Myocyte (in vitro differentiated cells): ENCODE data around the gene BRSK1. TPM values are rescaled to one million over a fixed set of nuclear protein-coding genes. Genes with fewer than 3 reads are reported as not detected.
A peak's percentile ranks its signal among the peaks of the same experiment; 100 is the strongest.

Experiments used
- DNase-seq: peaks from one replicate; pipeline ENCODE4 v3.0.0-alpha.2; 2012; ENCODE audit warnings: low read depth
- total RNA-seq: library from RNA; depleted of rRNA; stranded (reverse); fragments of >200 nt; gene quantifications from 2 replicates; pipeline ENCODE4 v1.2.3, GENCODE V29; 2014

The BRSK1 gene
- total RNA-seq, 1 donor from 2014 or later = 5.5 TPM

DNA sequence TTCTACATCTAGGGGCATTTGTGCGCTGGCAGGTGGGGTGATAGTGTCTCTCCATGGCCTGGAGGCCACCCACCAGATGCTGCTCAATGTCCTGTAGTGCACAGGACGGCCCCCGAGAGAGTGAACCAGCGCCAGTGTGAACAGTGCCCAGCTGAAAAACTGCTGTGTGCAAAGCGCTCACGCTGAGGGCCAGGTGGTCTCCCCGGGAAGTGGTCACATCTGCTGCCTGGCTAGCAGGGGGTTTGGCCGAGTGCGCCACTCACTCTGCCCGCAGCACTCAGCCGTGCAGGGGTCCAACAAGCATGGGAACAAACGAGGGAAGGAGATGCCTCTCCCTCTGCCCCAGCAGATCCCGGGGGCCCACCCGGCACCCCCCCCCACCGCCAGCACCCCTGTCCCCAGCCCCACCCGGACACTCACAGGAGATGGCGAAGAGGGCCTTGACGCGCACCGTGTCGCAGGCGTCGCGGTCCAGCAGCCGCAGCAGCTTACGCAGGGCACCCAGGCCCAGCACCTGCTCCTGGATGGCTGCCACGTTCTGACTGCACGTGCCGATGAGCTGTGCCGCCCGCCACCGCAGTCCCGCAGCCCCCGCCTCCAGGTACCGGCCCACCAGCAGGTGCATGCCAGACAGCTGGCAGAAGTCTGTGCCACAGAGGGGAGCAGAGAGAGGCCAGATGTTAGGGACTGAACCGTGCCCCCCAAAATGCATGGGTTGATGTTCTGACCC, 9.7 kb upstream of the BRSK1 start:
- no peak for DNase-seq

DNA sequence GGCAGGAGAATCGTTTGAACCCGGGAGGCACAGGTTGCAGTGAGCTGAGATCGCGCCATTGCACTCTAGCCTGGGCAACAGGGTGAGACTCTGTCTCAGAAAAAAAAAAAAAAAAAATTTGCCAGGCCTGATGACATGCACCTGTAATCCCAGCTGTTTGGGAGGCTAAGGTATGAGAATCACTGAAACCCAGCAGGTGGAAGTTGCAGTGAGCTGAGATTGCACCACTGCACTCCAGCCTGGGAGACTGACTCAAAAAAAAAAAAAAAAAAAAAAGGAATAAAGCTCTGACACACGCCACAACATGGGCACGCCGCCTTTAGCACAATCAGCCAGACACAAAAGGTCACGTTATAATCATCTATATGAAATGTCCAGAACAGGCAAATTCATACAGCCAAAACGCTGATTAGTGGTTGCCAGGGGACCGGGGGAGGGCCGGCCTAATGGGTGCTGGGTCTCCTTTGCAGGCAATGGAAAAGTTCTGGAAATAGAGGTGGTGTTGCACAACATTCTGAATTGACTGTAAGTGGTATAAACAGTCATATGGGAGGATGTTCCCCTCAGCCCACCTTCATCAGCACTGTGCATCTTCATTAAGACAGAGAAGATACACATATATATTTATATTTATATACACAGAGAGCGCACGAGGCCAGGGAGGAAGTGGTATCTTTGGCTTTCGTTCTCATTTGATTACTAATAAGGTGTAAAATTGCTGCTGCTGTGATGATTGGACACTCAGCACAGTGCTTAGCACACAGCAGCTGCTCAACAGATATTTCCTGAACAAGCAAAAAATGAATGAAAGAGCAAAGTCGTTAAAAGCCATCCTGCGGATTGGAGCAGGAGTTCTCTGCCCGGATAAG, 7.7 kb upstream of the BRSK1 start:
- no peak for DNase-seq

DNA sequence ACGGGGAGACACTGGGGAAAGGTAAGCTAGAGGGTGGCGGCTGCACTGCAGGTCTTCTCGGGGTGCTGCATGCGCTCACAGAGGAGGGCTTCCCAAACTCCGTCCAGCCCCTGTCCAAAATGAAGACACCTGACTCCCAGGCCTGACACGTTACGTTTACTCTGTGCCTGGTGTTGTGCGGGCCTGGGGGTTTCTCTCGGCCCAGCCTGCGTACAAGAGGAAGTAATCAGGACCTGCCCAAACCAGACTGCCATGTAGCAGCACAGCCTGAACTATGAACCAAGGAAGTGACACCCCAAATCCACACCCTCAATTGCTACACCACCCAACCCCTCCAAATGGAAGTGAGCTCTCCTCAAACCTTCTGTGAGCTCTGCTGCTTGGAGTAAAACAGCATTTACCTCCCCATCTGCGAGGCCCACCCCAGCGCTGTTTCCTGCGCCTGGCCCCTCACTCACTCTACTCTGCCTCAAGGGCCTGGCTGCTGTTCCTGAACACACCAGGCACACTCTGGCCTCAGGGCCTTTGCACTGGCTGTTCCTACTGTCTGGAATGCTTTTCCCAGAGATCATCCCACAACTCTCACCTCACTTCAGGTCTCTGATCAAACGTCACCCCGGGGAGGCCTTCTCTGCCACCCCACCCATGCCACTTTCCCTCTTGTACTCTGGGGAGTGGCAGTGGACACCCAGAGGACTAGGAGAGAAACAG, 6.9 kb upstream of the BRSK1 start:
- DNase-seq = no peak

DNA sequence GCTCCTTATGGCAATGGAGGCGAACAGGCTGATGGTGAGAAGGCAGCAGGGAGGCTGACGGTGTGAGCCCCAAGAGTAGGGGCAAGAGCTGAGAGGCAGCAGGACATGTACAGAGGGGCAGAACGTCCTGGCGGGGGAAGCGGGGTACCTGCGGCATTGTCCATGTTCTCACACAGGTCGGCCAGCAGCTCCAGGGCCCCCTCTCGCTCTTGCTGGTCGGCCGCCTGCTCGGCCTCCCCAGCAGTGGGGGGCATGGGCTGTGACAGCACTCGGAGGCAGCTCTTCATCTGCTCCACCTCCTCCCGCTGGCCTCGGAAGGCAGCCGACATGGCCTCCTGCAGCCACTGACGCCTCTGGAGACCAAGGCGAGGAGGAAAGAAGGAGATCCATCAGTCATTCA, 6.3 kb upstream of the BRSK1 start:
- no peak for DNase-seq

DNA sequence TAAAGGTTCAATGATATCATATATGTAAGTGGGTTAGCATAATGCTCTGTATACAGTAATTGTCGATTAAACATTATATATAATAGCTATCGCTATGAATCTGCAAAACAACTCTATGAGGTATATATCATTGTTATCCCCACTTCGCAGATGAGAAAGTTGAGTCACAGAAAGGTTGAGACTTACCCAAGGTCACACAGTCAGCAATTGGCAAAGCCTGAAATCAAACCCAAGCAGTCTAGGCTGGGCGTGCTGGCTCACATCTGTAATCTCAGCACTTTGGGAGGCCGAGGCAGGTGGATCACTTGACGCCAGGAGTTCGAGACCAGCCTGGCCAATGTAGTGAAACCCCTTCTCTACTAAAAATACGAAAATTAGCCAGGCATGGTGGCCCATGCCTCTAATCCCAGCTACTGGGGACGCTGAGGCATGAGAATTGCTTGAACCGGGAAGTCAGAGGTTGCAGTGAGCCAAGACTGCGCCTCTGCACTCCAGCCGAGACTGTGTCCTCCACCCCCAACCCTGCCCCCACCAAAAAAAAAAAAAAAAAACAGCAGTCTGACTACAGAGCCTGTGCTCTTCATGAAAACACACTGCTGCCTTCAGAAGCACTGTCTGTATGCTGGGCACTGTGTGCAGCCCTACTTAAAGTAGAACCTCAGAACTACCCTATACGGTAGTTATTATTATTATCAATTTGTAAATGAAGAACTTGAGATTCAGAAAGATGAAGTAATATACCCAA, 5.2 kb upstream of the BRSK1 start:
- DNase-seq = no peak

DNA sequence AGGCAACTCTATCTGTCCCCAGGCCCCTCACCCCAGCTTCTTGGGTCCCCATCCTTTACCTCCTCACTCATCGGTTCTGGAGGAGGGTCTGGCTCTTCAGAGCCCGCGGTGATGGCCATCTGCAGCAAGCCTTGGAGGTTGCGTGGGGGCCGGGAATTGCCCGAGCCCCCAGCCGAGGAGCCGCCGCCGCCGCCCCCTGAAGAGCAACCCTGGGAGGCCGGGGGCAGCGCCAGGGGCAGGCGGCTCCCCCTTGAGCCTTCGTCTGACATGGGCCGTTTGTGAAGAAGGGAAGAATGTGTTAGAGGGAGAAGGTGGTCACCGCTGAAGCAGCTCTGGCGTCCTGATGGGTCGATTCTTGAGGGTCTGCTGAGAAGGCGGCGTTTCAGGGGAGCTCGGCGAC, 4.5 kb upstream of the BRSK1 start:
- no peak for DNase-seq

DNA sequence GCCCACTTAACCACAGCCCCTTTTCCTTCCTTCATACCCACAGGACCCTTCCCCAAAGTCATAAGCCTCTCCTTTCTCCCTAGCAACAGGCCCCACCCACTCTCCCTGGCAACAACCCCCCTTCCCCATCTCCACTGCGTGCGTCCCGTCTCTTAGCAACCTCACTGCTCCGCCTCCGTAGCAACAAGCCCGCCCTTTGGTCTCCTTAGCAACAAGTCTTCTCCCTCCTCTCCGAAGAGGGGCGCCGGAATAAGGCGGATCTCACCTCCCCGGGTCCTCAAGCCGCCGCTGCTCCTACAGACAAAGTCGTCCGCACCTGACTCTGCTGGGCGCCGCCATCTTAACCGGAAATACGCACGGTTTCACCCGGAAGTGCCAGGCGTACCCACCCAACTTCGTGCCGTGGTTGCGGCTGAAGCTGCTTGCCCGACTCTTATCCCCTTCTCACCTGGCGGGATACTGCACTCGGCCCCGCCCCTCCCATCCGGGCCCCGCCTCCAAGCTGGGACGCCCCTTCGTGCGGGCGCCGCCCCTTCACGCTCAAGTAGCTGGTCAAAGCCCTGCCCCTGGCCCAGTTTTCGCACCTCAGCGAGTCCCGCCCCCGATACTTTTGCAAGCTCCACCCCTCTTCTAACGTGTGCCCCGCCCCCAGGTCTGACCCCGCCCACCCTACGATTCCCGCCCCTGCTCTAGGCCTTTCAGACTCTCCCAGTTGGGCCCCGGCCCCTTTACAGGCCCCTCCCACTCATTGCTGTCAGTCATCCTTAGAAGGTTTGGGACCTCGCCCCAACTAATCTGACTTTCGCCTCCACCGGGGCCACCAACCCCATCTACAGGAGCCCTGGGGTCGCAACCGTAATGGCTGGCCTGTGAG, 3.8 kb upstream of the BRSK1 start, which contains the start of gene HSPBP1:
TSS of gene HSPBP1 (minus strand) at position 341 of the 874 bp plus-strand sequence. CDS start 502 bp downstream, outside the sequence.
- peak; percentile 92 for DNase-seq

DNA sequence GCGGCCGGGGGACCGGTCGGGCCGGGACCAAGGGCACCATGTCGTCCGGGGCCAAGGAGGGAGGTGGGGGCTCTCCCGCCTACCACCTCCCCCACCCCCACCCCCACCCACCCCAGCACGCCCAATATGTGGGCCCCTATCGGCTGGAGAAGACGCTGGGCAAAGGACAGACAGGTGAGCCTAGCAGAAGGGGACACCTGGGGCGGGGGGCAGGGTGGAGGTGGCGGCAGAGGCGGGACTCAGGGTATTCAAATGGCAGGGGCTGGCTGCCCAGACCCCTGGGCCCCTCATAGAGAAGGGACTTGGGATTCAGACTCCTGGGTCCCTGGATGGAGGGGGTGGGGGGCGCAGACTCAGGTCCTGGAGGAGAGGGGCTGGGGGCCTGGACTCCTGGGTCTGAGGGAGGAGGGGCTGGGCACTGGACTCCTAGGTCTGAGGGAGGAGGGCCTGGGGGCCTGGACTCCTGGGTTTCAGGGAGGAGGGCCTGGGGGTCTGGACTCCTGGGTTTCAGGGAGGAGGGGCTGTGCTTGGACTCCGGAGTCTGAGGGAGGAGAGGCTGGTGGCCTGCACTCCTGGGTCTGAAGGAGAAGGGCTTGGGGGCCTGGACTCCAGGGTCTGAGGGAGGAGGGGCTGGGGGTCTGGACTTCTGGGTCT, 735 bp downstream of the BRSK1 start:
- no peak for DNase-seq

DNA sequence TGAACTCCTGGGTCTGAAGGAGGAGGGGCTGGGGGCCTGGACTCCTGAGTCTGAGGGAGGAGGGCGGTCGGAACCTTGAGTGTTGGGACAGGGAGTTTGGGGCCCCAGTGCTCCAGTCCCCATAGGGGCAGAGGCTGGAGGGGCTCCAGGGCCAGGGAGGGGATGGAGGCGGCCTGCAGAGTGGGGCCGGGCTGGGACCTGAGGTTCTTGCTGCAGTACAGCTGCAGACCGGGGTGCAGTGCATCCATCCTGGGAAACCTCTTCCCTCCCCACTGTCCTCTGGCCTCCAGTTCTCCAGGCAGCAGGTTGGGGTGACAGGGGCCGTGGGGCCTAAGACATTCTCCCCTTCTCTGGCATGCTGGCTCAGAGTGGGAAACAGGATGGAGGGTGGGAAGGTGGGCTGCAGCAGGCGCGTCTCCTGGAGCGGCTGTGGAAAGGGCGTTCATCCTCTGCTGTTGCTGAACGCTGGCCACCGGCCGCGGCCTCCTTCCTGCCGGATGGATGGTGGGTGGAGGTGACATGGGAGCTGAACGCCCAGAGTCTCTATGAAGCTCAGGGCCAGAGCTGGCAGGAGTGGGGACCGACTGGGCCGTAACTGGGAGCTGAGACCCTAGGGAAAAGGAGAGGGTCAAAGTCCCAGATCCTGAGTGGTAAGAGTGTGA, 1.6 kb downstream of the BRSK1 start:
- no peak for DNase-seq

DNA sequence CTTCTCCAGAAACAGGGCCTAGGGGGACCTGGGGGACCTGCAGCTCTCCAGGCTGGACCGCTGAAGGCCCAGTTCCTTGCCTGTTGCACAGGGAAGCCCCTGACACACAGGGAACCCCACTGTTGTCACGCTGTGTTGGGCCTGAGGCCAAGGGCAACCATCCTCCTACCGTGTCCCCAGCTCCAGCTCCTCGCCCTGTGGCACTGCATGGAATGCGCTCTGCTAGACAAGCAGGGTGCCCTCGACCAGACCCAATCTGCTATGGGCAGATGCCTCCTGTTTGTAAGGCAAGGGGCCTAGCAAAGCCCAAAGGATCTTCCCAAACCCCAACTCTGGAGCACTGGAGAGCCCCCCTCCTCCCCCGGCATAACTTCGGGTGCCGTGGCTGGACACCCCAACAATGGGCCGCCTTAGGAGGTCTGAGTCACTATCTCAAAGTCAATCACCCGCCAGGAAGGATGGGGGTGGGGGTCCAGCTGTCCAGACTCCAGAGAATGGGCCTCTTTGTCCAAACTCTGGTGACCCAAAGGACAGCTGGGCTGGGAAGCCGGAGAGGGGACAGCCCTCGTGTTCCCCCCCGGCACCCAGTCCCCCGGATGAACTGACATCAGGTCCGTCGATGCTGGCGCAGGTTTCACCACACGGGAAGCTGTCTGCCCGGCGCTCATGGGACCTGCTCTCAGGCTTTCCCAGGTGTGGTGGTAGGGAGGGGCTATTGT, 3.7 kb downstream of the BRSK1 start:
- DNase-seq = no peak

DNA sequence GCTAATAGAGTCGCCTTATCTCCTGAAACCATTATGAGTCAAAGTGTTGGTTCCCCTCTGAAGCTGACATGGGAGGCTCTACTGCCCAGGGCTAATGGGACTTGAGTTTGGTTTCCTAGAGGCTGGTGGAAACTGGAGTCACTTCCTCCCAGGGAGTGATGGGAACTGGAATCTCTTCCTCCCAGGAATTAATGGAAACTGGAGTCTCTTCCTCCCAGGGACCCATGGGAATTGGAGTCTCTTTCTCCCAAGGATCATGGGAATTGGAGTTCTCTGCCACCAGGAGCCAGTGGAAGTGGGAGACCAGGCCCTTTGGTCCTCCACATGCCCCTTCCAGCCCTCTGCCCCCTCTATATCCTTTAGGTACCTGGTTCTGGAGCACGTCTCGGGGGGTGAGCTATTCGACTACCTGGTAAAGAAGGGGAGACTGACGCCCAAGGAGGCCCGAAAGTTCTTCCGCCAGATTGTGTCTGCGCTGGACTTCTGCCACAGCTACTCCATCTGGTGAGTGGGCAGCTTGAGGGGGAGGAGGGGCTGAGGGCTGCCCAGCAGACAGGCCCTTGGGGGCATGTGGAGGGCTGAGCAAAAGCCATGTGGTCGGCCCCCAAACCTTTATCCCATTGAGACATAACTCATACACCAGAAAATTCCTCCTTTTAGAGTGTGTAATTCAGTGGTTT, 5.5 kb downstream of the BRSK1 start:
- peak; percentile 15 for DNase-seq

DNA sequence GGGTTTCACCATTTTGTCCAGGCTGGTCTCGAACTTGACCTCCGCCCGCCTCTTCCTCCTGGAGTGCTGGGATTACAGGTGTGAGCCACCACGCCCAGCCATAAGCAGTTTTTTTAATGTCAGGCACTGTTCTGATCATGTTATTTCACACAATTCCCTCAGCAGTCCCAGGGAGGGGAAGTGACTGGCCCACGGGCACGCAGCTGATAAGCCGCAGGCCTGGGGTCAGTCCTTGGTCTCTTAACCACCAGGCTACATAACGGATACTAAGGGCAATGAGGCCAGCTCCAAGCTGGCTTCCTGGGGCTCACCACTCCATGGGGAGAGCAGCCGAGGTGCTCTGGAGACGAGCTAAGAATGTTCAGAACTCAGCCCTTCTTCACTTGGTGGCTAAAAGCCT, 13.5 kb downstream of the BRSK1 start:
- no peak for DNase-seq

DNA sequence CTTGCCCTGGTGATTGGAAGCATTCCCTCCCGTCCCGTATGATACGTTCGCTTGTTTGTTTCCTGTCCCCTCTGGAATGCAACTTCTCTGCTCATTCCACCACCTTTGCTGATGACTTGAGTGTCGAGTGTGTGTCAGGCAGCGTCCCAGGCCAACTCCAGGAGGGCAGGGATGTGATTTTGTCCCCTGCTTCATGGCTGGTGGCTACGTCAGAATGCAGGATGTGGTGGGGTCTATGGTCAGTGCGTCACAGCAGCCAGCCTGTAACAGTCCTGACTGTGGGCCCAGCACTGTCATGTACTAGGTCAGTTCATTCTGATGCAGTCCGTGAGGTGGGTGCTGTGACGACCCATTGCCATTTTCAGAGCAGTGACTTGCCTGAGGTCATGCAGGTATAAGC, 16.2 kb downstream of the BRSK1 start:
- DNase-seq = no peak

DNA sequence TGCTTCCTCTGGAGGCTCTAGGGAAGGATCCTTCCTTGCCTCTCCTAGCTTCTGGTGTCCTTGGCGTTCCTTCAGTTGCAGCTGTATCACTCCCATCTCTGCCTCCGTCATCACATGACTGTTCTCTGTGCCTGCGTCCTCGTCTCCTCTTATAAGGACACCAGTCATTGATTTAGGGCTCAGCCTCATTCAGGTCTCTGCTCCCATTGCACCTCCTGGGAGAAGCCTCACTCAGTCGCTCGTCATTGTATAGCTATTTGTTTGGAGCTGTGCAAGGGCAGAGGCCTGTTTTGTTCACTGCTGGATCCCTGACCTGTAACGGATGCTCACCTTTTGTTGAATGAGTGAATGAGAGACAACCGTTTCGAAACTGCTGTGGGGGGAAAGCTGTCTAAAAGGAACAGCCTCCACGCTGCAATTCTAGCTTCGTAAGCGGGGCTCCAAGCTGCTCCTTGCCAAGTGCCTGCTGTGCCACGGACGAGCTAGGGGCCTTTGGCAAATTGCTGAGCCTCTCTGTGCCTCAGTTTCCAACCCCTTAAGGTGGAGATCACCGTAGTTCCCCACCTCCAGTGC, 17.2 kb downstream of the BRSK1 start:
- no peak for DNase-seq

DNA sequence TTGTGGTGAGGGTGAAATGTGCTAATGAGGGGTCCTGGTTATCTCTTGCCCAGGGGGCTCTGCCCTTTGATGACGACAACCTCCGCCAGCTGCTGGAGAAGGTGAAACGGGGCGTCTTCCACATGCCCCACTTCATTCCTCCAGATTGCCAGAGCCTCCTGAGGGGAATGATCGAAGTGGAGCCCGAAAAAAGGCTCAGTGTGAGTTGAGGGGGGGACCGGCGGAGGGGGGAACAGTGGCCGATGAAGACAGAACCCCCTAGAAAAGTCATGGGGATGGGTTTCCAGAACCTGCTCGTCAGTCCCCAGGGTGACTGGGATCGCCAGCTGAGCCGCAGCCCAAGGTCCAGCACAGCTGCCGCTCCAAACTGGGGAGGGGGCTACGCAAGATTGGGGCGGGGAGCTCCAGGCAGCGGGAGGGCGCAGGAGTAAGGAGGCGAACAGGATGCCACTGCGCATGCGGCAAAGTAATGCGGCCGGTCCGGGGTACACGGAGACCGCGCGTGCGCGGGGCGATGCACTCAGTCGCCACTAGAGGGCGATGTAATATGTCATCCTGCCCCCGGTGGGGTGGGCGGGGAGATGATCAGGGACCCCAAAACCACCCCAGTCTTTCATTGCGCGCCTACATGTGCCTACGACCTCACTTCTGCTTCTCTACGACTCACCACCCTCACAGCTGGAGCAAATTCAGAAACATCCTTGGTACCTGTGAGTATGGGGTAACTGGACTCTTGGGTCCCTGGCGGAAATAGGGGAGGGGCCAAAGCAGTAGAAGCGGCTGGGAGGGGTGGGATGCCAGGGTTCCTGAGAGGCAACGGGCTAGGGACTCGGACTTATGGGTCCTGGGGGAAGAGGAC, 17.9 kb downstream of the BRSK1 start:
- DNase-seq = peak; percentile 82

DNA sequence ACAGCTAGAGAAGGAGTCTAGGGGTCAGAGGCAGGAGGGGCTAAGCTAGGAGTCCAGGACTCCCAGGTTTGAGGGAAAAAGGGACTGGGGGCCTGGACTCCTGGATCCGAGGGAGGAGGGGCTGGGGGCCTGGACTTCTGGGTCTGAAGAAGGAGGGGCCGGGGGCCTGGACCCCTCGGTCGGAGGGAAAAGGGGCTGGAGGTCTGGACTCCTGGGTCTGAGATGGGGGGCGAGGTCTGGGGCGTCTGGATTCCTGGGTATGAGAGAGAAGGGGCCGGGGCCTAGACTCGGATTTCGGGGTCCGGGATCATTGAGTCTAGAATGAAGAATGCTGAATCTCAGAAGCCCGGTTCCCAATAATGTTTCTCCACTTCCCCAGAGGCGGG, 18.5 kb downstream of the BRSK1 start:
- DNase-seq = no peak

DNA sequence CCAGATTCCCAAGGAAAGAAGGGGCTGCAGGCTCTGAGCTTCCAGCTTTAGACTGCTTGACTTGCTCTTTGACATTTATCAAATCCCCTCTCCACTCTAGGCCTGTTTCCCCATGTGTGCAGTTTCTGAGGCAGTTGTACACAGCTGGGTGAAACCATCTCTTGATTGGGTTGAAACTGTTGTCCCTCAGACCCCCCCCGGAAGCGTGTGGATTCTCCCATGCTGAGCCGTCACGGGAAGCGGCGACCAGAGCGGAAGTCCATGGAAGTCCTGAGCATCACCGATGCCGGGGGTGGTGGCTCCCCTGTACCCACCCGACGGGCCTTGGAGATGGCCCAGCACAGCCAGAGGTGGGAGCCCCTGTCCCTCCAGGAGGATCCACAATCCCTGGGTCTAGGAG, 19.7 kb downstream of the BRSK1 start:
- no peak for DNase-seq
